ENCODE results near the gene COL4A6.
"Not testable (repeated sequence)": the region's sequence is repeated elsewhere in the genome, so short reads cannot be mapped to it uniquely, and the experiment has no call there.

The COL4A6 gene

DNA sequence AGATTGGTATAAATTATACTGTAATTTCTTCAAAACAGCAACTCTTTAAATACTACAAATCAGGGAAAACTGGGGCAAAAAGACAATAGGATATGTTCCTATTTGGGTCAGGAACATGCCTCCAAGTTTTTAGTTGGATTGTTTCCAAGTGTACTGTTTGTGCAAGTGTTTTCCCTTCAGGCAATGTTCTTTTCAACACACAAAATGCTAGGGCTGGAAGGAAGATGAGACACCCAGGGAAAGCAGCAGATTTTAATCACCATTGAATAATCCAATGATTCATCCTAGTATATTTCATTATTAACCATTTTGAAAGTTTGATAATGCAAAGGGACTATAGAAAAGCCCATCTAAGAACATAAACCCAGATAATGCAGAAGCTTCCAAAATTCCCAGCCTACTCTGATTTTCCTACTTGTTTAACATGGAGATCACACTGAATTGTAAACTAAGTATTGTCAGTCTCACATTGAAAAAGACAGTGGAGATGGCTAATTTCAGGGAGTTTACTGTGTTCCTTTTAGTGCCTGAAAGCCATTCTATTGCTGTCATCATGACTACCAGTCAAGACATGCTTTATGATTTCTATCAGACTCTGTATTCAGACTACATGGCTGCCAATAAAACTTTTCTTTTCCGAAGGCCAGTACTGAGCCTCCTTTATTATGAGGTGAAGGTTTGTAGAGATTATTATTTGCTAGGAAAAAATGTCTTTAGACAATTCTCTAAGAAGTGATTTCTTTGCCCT is 38.6 kb downstream of the COL4A6 start:
- no peak for DNase-seq

DNA sequence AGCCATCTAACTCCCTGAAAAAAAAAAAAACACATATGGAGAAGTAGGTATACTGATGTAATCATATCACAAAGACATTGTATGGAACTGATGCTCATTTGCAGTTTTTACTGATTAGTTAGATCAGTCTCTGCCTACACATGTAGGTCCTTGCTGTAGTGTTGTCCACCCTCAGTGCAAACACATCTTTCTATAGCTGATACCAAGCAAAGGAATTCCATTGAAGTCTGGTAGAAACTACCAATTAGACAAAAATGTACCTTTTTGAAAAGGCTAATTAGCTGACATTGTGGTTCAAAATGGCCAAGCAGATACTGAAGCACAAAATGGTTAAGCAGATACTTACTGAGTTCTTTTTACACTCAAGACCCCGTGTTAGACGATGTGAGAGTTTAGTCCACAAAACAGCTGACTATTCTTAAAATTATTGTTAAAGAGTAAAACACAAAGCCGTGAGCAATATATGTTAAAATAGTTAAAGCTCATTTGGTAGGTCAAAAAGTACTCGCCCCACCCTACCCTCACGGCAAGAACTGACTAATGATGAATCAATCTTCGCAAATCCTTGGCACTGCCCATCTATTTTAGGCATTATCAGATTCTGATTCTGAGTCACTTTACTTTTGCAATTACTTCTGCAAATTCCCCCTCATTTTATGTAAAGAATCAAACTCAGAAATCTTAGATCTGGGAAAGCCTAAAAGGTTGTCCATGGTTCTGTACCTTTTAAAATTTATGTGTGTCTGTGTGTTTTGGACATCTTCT is 40.4 kb downstream of the COL4A6 start:
- DNase-seq = no peak

GRCh38 chrX:108396986-108397385 is 41.2 kb downstream of the COL4A6 start:
- DNase-seq = no peak

- DNase-seq = no peak
Observed at GRCh38 chrX:108396188-108396891, 41.9 kb downstream of the COL4A6 start.

DNA sequence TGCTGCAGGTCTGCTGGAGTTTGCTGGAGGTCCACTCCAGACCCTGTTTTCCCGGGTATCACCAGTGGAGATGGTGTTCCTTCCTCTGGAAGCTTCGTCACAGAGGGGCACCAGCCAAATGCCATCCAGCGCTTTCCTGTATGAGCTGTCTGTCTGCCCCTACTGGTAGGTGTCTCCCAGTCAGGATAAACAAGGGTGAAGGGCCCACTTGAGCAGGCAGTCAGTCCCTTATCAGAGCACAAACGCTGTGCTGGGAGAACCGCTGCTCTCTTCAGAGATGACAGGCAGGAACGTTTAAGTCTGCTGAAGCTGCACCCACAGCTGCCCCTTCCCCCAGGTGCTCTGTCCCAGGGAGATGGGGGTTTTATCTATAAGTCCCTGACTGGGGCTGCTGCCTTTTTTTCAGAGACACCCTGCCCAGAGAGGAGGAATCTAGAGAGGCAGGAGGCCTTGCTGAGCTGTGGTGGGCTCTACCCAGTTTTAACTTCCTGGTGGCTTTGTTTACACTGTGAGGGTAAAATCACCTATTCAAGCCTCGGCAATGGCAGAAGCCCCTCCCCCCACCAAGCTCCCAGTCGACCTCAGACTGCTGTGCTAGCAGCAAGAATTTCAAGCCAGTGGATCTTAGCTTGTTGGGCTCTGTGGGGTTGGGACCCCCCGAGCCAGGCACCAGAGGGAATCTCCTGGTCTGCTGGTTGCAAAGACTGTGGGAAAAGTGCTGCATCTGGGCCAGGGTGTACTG is 47.1 kb downstream of the COL4A6 start:
- DNase-seq = not testable (repeated sequence)

- no peak for DNase-seq
Observed at GRCh38 chrX:108384783-108385182, 53.4 kb downstream of the COL4A6 start.

DNA sequence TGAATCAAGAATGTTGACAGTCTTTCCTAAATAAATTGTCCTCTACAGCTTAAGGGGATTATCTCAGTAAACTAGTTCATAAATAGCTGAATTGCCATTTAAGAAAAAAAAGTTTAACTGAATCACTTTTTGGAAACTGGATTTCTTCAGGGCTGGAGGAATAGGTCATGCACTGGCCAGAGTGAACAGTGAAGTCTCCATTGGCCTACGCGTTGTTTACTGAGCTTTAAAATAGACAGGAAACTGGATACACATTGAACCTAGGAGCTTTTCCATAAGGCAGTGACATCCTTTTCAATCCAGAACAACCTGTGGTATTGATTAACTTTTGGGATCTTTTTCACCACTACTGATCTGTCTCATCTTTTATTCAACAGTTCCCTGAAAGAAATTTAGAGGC is 58.0 kb downstream of the COL4A6 start:
- DNase-seq = no peak

GRCh38 chrX:108376821-108377220 is 61.4 kb downstream of the COL4A6 start:
- DNase-seq = not testable (repeated sequence)

- not testable (repeated sequence) for DNase-seq
Observed at GRCh38 chrX:108375591-108375990, 62.6 kb downstream of the COL4A6 start.

DNA sequence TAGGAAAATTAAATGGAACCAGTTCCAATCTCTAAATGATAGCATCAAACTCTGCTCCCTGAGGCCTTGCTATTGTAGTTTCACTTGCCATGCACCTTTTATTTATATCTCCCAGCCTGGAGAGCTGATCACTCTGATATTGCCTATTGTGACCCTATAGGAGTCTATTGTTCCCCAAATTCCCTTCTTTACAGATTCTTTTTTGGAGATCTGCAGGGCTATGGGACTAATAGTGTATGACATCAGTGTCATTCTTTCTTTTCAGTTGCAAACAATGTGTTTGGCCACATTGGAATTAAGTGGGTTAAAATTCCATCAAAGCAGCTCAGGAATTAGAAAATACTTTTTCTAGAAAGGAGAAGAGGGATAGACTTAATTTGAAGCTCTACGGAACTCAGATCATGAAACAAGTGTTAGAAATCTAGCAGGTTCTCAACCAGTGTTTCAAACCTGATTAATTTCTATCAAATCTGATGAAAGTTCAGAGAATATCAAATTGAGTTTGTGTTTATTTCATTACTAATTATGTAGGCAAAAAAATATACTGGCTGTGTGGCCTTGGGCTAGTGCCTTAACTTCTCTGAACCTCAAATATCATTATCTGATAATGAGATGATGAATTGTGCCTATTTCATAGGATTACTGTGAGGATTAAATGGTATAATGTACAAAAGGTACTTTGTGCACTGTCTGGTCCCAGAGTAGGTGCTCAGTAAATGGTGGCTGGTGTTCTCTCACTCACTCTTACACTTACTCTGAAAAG is 71.4 kb downstream of the COL4A6 start:
- no peak for DNase-seq

GRCh38 chrX:108362026-108362425 is 76.2 kb downstream of the COL4A6 start:
- no peak for DNase-seq

DNA sequence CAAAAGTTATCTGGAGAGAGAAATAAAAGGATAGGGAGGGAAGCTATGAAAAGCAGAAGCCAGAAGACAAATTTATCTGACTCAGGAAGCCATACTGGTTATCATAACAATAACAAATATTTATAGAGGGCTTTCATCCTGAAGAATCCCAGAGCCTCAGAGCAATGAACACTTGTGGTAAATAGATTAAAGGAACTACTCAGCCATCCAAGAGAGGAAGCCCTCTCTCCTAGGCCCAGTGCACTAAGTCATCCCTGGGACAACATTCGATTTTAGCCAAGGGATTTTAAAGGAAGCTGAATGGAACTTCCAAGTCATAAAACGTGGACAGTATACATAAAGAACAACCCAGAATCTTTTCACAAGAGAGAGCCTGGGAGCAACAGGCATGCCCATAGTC is 76.9 kb downstream of the COL4A6 start:
- DNase-seq = no peak

- DNase-seq = no peak
Observed at GRCh38 chrX:108359806-108360602, 78.2 kb downstream of the COL4A6 start.

DNA sequence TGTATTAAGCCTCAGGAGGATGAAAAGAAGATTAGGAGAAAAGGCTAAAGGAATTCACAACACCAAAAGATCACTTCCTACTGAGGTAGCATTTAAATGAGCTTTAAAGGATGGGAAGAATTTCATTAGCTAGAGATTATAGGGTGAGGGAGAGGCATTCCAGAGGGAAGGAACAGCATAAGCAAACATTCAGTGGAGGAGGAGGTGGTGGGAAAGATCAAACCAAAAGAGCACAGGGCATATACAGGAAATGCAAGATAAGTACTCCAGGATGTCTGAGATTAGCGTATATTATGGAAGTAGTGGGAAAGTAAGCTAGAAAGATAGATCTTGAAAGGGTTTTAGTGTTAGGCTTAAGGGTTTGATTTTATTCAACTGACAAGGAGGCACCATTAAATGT is 84.8 kb downstream of the COL4A6 start:
- no peak for DNase-seq

DNA sequence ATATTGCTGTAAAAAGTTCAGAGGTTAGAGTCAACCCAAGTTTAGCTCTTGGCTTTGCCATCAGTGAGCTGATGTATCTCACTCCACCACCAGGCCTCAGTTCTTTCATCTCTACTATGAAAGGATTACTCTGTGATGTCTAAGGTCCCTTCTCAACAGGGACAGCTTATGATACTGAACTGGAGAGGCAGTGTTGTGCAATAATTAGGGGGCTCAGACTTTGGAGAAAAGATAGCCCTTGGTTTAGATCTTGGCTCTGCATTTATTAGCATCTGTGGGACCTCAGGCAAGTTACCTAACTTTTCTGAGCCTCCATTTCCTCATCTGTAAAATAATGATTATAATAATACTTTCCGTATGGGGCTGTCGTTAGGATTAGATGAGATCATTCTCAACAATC is 89.0 kb downstream of the COL4A6 start:
- DNase-seq = no peak

- no peak for DNase-seq
Observed at GRCh38 chrX:108348525-108348924, 89.7 kb downstream of the COL4A6 start.

- no peak for DNase-seq
Observed at GRCh38 chrX:108347800-108348199, 90.4 kb downstream of the COL4A6 start.

DNA sequence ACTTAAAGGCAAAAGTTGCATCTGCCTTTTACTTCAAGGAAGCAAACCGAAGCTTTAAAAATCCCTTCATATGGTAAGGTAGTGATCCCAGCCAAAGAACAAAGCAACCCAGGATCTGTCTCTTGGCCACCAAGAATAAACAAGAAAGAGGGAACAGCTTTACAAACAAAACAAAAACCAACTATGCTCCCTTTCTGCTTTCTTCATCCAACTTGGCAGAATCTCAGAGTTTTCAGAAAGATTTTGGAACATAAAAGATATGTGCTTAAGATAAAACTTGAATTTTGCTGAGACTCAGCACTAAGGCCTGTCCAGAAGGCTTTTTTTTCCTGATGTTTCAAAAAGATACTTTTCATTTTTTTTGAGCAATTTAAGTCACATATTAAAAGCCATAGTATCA is 94.0 kb downstream of the COL4A6 start:
- DNase-seq = no peak

- DNase-seq = no peak
Observed at GRCh38 chrX:108341947-108342346, 96.3 kb downstream of the COL4A6 start.

DNA sequence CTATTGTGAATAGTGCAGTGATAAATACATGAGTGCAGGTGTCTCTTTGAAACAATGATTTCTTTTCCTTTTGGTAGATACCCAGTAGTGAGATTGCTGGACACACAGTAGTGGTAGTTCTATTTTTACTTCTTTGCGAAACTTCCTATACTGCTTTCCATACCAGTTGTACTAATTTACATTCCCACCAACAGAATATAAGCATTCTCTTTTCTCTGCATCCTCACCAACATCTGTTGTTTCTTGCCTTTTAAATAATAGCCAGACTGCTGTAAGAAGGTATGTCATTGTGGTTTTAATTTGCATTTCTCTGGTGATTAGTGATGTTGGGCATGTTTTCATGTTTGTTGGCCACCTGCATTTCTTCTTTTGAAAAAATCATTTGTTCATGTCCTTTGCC is 105.9 kb downstream of the COL4A6 start:
- no peak for DNase-seq

All from T-helper 9 cell (primary cell).